ENCODE results near the gene CALN1. TPM values are rescaled to one million over a fixed set of nuclear protein-coding genes. Genes with fewer than 3 reads are reported as not detected.
A peak's percentile ranks its signal among the peaks of the same experiment; 100 is the strongest.

The CALN1 gene
- total and polyA plus RNA-seq, 2 of the 8 experiments (the other 6 are each of a cell fraction or from before 2014, with no cell fraction given): 6.4 to 15.2 TPM

DNA sequence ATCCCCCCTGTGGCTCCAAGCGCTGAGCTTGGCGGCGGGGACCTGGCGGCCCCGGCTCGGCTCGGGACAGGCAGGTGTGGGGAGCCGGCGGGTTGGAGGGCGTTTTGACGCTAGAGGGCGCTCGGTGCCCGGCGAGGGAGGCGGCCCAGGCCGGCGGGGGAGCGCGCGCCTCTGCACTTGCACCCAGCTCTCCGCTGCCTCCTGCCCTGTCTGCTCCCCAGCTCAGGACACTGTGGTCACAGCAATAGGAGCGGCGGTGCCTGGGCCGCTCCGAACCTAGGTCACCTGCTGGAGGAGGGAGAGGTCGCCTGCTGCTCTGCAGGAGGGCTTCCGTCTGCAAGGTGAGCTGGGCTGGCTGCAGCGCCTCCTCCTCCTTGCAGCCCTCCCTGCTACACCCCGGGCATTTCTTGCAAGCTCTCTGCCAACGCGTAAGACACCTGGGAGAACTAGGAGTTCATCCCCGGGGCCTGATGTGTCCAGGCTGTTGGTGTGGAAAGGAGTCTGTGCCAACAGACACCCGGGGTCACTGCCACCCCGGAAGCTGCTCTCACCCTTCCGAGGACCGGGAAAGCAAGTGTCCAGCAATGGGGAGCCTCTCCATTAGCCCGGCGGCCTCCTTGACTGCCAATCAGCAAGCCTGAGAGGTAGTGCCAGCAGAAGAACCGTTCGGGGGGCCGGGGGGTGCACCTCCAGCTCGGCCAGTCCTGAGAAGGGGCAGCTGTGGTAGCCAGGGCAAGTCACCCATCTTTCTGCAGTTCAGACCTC is 659.8 kb downstream of the CALN1 start (continued):
- TF ChIP-seq, protein P1, sequence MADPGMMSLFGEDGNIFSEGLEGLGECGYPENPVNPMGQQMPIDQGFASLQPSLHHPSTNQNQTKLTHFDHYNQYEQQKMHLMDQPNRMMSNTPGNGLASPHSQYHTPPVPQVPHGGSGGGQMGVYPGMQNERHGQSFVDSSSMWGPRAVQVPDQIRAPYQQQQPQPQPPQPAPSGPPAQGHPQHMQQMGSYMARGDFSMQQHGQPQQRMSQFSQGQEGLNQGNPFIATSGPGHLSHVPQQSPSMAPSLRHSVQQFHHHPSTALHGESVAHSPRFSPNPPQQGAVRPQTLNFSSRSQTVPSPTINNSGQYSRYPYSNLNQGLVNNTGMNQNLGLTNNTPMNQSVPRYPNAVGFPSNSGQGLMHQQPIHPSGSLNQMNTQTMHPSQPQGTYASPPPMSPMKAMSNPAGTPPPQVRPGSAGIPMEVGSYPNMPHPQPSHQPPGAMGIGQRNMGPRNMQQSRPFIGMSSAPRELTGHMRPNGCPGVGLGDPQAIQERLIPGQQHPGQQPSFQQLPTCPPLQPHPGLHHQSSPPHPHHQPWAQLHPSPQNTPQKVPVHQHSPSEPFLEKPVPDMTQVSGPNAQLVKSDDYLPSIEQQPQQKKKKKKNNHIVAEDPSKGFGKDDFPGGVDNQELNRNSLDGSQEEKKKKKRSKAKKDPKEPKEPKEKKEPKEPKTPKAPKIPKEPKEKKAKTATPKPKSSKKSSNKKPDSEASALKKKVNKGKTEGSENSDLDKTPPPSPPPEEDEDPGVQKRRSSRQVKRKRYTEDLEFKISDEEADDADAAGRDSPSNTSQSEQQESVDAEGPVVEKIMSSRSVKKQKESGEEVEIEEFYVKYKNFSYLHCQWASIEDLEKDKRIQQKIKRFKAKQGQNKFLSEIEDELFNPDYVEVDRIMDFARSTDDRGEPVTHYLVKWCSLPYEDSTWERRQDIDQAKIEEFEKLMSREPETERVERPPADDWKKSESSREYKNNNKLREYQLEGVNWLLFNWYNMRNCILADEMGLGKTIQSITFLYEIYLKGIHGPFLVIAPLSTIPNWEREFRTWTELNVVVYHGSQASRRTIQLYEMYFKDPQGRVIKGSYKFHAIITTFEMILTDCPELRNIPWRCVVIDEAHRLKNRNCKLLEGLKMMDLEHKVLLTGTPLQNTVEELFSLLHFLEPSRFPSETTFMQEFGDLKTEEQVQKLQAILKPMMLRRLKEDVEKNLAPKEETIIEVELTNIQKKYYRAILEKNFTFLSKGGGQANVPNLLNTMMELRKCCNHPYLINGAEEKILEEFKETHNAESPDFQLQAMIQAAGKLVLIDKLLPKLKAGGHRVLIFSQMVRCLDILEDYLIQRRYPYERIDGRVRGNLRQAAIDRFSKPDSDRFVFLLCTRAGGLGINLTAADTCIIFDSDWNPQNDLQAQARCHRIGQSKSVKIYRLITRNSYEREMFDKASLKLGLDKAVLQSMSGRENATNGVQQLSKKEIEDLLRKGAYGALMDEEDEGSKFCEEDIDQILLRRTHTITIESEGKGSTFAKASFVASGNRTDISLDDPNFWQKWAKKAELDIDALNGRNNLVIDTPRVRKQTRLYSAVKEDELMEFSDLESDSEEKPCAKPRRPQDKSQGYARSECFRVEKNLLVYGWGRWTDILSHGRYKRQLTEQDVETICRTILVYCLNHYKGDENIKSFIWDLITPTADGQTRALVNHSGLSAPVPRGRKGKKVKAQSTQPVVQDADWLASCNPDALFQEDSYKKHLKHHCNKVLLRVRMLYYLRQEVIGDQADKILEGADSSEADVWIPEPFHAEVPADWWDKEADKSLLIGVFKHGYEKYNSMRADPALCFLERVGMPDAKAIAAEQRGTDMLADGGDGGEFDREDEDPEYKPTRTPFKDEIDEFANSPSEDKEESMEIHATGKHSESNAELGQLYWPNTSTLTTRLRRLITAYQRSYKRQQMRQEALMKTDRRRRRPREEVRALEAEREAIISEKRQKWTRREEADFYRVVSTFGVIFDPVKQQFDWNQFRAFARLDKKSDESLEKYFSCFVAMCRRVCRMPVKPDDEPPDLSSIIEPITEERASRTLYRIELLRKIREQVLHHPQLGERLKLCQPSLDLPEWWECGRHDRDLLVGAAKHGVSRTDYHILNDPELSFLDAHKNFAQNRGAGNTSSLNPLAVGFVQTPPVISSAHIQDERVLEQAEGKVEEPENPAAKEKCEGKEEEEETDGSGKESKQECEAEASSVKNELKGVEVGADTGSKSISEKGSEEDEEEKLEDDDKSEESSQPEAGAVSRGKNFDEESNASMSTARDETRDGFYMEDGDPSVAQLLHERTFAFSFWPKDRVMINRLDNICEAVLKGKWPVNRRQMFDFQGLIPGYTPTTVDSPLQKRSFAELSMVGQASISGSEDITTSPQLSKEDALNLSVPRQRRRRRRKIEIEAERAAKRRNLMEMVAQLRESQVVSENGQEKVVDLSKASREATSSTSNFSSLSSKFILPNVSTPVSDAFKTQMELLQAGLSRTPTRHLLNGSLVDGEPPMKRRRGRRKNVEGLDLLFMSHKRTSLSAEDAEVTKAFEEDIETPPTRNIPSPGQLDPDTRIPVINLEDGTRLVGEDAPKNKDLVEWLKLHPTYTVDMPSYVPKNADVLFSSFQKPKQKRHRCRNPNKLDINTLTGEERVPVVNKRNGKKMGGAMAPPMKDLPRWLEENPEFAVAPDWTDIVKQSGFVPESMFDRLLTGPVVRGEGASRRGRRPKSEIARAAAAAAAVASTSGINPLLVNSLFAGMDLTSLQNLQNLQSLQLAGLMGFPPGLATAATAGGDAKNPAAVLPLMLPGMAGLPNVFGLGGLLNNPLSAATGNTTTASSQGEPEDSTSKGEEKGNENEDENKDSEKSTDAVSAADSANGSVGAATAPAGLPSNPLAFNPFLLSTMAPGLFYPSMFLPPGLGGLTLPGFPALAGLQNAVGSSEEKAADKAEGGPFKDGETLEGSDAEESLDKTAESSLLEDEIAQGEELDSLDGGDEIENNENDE (IDR thresholded peaks at IDR 0.05; ENCODE audit: insufficient replicate concordance, low read length): no peak
- TF ChIP-seq, protein P2, sequence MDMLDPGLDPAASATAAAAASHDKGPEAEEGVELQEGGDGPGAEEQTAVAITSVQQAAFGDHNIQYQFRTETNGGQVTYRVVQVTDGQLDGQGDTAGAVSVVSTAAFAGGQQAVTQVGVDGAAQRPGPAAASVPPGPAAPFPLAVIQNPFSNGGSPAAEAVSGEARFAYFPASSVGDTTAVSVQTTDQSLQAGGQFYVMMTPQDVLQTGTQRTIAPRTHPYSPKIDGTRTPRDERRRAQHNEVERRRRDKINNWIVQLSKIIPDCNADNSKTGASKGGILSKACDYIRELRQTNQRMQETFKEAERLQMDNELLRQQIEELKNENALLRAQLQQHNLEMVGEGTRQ (IDR thresholded peaks at IDR 0.05; ENCODE audit: low read length): no peak
- TF ChIP-seq CHD1 (IDR thresholded peaks at IDR 0.05; ENCODE audit: low read depth, low read length) (no peak), YY1 (IDR thresholded peaks at IDR 0.05; ENCODE audit: low read depth, low read length) (no peak), KDM4A (IDR thresholded peaks at IDR 0.05; ENCODE audit: low read depth, low read length, severe bottlenecking) (peak; percentile 70), CTBP2 (IDR thresholded peaks at IDR 0.05; ENCODE audit: borderline replicate concordance, insufficient read depth, insufficient read length, low read length) (no peak), GTF2F1 (IDR thresholded peaks at IDR 0.05; ENCODE audit: borderline replicate concordance, low read depth, low read length) (0 out of 2 replicates have a peak, but pooled peaks have one; percentile 30), CREB1 (IDR thresholded peaks at IDR 0.05) (no peak; the same call in 1 of the 2 replicates), KDM5A (IDR thresholded peaks at IDR 0.05; ENCODE audit: low read length) (no peak)

All from H1 (cell line).